HUDEP-2 (cell line): Measurements from ENCODE around the gene SAG.
A peak's percentile ranks its signal among the peaks of the same experiment; 100 is the strongest.
"Not testable (repeated sequence)": the region's sequence is repeated elsewhere in the genome, so short reads cannot be mapped to it uniquely, and the experiment has no call there.

Experiments
- DNase-seq, 76 experiments: peaks; one replicate each; lab custom pipeline; 2025; ENCODE audit not compliant: unreplicated experiment in 76 of 76; lab: John Stamatoyannopoulos, UW

The SAG gene

GRCh38 chr2:233374776-233375175, 67.2 kb downstream of the SAG start:
- not testable (repeated sequence) for DNase-seq

GRCh38 chr2:233375490-233376314, 68.1 kb downstream of the SAG start:
- DNase-seq, result no peak

GRCh38 chr2:233379034-233379433, 71.4 kb downstream of the SAG start:
- no peak for DNase-seq

GRCh38 chr2:233379441-233379840, 71.8 kb downstream of the SAG start:
- no peak for DNase-seq

- DNase-seq, result no peak
These were observed 72.7 kb downstream of the SAG start for GRCh38 chr2:233380132-233380895.

GRCh38 chr2:233380995-233381637, 73.5 kb downstream of the SAG start:
- no peak for DNase-seq

- no peak for DNase-seq
These were observed 74.0 kb downstream of the SAG start for GRCh38 chr2:233381638-233381995.

- peak in 2 of 76 experiments; percentile 8 to 11 for DNase-seq
These were observed 76.4 kb downstream of the SAG start for GRCh38 chr2:233384015-233384414.

- no peak for DNase-seq
These were observed 77.3 kb downstream of the SAG start for GRCh38 chr2:233384811-233385488.

- no peak for DNase-seq
These were observed 78.0 kb downstream of the SAG start for GRCh38 chr2:233385489-233386044.

GRCh38 chr2:233386382-233387041, 78.9 kb downstream of the SAG start:
- peak in 19 of 76 experiments; percentile 4 to 27 (median 8) for DNase-seq

GRCh38 chr2:233387225-233387624, 79.6 kb downstream of the SAG start:
- no peak for DNase-seq

- peak in 22 of 76 experiments; percentile 5 to 57 (median 26) for DNase-seq
These were observed 80.3 kb downstream of the SAG start for GRCh38 chr2:233387667-233388528.

GRCh38 chr2:233389601-233390125, 82.0 kb downstream of the SAG start:
- DNase-seq, result no peak

- no peak for DNase-seq
These were observed 88.1 kb downstream of the SAG start for GRCh38 chr2:233395687-233396086.
